T-helper 17 cell (primary cell): ENCODE measurements around the gene KCTD19. TPM values are rescaled to one million over a fixed set of nuclear protein-coding genes. Genes with fewer than 3 reads are reported as not detected.
"Not testable (repeated sequence)": the region's sequence is repeated elsewhere in the genome, so short reads cannot be mapped to it uniquely, and the experiment has no call there.

Experiments
- ATAC-seq: fragments of 150-1000 bp; cut with Tn5 transposase; 2 replicates; pipeline ENCODE4 v1.10.0; 2021; ENCODE audit warnings: mild to moderate bottlenecking, moderate library complexity
- DNase-seq, 3 donors: peaks; one replicate each; pipeline versions ENCODE4 v3.0.0 to v3.0.0-alpha.2; 2020 to 2021
- H3K9me3 ChIP-seq: one replicate; pipeline ENCODE4 v1.7.0; 2013; ENCODE audit warnings: low read length, mild to moderate bottlenecking; ENCODE audit not compliant: control insufficient read depth, poor library complexity, severe bottlenecking
- H3K27ac Mint-ChIP-seq: one replicate; pipeline ENCODE4 v1.8.0; 2022; ENCODE audit warnings: mild to moderate bottlenecking, moderate library complexity, mixed read lengths
- H3K27me3 Mint-ChIP-seq: one replicate; pipeline ENCODE4 v1.8.0; 2022; ENCODE audit warnings: mixed read lengths
- H3K36me3 Mint-ChIP-seq: one replicate; pipeline ENCODE4 v1.8.0; 2022; ENCODE audit warnings: low read depth, mixed read lengths
- H3K4me1 Mint-ChIP-seq: one replicate; pipeline ENCODE4 v1.8.0; 2022; ENCODE audit warnings: mild to moderate bottlenecking, mixed read lengths
- H3K4me3 Mint-ChIP-seq: one replicate; pipeline ENCODE4 v1.8.0; 2022; ENCODE audit warnings: mild to moderate bottlenecking, moderate library complexity, mixed read lengths
- total RNA-seq, 4 donors: library from RNA in 2 of 4; stranded (reverse) in 2 of 4; gene quantifications; one replicate each; pipeline ENCODE4 v1.2.3 and lab custom pipeline; 2022 to 2026

Gene KCTD19
- total RNA-seq (not detected), total RNA-seq (lab: John Stamatoyannopoulos, UW) (0 to 0.23 reads per million in 2 donors)

DNA sequence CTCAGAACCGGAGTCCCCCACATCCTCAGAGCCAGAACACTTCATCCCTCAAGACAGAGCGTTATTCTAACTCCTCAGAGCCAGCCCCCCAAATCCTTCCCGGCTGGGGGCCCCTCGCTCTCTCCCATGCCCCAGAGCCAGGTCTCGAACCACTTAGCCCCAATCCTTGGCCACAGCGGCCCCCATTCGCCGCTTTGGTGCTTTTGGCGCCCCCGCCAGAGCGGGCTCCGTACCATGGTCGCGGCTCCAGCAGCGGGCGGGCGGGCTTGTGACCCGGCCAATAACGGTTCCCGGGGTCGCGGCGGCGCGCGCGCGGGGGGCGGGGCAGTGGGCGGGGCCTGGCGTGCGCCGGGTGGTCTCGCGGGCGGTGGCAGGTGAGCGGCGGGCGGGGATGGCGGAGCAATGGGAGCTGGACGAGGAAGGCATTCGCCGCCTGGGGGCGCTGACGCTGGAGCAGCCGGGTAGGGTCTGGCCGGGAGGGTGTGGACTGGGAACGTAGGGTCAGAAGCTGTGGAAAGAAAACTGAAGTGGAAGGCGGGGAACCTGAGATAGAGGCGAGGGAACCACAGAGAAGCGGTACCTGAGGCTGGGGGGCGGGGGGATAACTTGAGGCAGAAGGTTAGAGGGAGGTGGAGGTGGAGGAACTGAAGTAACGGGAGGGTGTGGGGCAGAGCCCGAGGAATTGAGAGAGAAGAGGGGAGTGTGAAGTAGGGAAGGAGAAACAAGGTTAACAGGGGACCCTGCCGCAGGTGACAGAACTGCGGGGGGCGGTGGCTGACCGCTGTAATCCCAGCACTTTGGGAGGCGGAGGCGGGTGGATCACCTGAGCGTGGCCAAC is at the start of gene KCTD19, which contains the start of gene LRRC36:
KCTD19 (minus strand) TSS at position 270 of the 838 bp plus-strand sequence; CDS start at position 236, 34 bp downstream.
LRRC36 (plus strand) TSS at position 344 of the 838 bp plus-strand sequence; CDS start at position 392, 48 bp downstream.
- DNase-seq (peak; percentile 10 to 16 (median 13)), ATAC-seq (peak; percentile 61)
- Mint-ChIP-seq H3K4me3 (peak within 1 kb of the TSS; percentile 89), H3K27me3 (peaks cover 33% of the 10 kb centered on the region), H3K4me1 (peaks cover 13% of the 10 kb centered on the region), H3K36me3 (peaks cover 3% of the 10 kb centered on the region), H3K27ac (peak within 1 kb of the TSS; percentile 72)
- no peaks in the 10 kb centered on the region for H3K9me3 ChIP-seq

DNA sequence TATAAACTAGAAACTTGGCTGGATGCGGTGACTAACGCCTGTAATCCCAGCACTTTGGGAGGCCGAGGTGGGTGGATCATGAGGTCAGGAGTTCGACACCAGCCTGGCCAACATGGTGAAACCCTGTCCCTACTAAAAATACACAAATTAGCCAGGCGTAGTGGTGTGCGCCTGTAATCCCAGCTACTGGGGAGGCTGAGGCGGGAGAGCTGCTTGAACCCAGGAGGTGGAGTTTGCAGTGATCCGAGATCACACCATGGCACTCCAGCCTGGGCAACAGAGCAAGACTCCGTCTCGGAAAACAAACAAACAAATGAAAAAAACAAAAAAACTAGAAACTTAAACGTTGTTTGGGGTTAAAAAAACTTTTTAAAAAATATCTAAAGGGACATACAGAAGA is 49.5 kb upstream of the KCTD19 start:
- H3K4me3 Mint-ChIP-seq, H3K36me3 Mint-ChIP-seq, H3K4me1 Mint-ChIP-seq, DNase-seq, H3K27ac Mint-ChIP-seq, H3K9me3 ChIP-seq, ATAC-seq: not testable (repeated sequence)
- H3K27me3 Mint-ChIP-seq, result peaks cover 21% of the 10 kb centered on the region

DNA sequence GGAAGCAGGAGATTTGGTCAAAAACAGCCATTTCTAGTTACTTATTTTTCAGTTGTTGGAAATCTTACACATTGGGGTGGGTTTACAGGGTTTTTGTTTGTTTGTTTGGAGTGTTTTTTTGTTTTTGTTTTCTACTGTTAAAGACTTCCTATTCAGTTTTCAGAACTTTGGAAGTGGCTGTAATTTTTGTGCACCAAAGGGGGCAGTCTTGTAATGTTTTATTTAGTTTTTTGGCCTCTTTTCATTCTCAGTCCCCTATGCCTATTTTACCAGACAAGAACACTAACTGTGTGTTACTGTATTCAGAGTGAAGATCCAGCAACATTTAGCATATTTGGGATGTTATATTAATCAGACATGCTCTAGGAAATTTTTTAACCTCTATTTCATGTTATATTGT is 46.1 kb upstream of the KCTD19 start:
- H3K27me3 Mint-ChIP-seq, result peaks cover 19% of the 10 kb centered on the region
- ATAC-seq (no peak), DNase-seq (no peak)
- no peak overlapping the region for H3K27ac Mint-ChIP-seq
- no peaks in the 10 kb centered on the region for H3K4me1 Mint-ChIP-seq
- no peak overlapping the region for H3K4me3 Mint-ChIP-seq
- no peaks in the 10 kb centered on the region for H3K36me3 Mint-ChIP-seq
- no peaks in the 10 kb centered on the region for H3K9me3 ChIP-seq

DNA sequence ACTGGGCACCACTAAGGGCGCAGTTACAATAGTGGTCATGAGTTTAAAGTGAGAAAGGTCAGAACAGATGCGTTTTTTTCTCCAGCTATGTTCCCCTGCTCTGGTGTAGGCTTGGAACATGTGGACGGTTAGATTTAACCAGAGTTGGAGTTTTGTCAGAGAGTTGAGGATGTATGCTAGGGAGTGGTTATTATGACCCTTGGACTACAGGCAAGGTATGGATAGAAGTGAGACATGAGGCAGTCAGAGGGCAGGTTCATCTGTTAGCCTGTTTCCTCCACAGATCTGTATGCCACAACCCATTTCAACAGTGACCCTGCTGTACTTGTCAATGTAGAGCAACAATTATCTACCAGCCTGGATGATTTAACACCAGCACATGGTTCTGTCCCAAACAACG is 44.1 kb upstream of the KCTD19 start:
- H3K9me3 ChIP-seq, result no peaks in the 10 kb centered on the region
- DNase-seq (no peak), ATAC-seq (no peak)
- no peaks in the 10 kb centered on the region for H3K36me3 Mint-ChIP-seq
- H3K4me1 Mint-ChIP-seq, result peaks cover 2% of the 10 kb centered on the region
- no peak overlapping the region for H3K4me3 Mint-ChIP-seq
- H3K27me3 Mint-ChIP-seq, result peaks cover 12% of the 10 kb centered on the region
- H3K27ac Mint-ChIP-seq, result no peak overlapping the region

DNA sequence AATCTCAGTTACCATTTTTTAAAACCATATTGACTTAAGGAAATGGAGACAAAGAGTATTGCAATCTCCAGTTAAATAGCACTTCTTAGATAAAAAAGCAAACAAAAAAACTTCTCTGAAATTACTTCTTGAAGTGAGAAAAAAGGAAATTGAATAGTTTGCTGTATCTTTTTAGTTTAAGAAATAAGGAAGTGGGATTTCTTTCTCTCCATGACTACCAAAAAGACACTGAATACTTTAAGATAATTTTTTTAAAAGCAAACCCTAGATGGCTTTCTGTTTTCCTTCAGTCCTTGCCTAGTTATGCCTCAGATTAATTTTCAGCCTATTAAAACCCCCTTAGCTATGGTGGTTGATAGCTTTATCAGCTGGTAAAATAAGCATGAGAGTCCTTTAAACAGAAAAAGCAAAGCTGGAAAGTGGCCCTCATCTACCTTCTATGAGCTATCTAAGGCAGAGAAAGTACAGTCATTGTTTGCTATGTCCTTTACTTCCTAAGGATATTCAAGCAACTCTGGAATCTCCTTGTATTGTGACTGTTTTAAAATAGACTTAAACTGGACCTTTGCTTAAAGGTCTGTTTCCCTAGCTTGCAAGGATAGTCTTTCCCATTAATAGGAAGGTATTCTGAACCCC is 38.2 kb upstream of the KCTD19 start:
- ATAC-seq (peak; percentile 20), DNase-seq (no peak)
- H3K4me1 Mint-ChIP-seq, result peaks cover 10% of the 10 kb centered on the region
- H3K36me3 Mint-ChIP-seq, result no peaks in the 10 kb centered on the region
- H3K27ac Mint-ChIP-seq, result no peak overlapping the region
- peaks cover 19% of the 10 kb centered on the region for H3K27me3 Mint-ChIP-seq
- no peaks in the 10 kb centered on the region for H3K9me3 ChIP-seq
- H3K4me3 Mint-ChIP-seq, result peak overlapping the region; percentile 46

DNA sequence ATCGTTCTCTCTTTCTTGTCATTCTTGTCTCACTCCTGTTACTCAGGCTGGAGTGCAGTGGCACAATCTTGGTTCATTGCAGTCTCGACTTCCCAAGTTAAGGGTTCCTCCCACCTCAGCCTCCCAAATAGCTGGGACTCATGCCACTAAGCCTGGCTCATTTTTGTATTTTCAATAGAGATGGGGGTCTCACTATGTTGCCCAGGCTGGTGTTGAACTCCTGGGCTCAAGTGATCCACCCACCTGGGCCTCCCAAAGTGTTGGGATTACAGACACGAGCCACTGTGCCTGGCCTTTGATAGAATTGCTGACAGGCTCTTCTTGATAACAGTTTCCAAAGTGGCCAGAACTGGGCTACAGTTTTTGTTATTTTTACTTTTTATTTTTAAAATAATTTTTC is 34.5 kb upstream of the KCTD19 start:
- H3K4me3 Mint-ChIP-seq, result no peak overlapping the region
- peaks cover 36% of the 10 kb centered on the region for H3K27me3 Mint-ChIP-seq
- no peak for ATAC-seq
- no peaks in the 10 kb centered on the region for H3K9me3 ChIP-seq
- H3K4me1 Mint-ChIP-seq, result peaks cover 15% of the 10 kb centered on the region
- no peak for DNase-seq
- H3K36me3 Mint-ChIP-seq, result peaks cover 8% of the 10 kb centered on the region
- H3K27ac Mint-ChIP-seq, result no peak overlapping the region

DNA sequence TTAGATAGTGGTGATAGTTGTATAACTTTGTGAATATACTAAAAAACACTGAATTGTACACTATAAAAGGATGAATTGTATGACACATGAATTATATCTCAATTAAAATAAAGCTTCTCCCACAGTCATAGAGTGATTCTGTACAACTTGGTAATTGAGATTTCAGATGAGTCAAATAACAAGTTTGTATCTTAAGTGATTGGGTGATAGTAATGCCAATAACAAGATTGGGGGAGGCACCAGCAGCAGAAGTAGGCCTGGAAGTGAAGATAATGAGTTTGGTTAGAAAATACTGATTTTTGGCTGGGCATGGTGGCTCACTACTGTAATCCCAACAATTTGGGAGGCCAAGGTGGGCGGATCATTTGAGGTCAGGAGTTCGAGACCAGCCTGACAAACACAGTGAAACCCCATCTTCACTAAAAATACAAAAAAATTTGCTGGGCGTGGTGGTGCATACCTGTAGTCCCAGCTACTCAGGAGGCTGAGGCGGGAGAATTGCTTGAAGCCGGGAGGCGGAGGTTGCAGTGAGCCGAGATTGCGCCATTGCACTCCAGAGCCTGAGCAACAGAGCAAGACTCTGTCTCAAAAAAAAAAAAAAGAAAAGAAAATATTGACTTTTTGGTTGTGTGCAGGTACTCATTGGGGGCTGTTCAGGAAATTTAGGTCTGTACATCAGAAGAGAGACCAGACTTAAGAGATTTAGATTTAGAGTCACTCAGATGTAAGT is 33.2 kb upstream of the KCTD19 start:
- not testable (repeated sequence) for H3K9me3 ChIP-seq, H3K4me1 Mint-ChIP-seq, H3K36me3 Mint-ChIP-seq, H3K27ac Mint-ChIP-seq, ATAC-seq, H3K4me3 Mint-ChIP-seq, DNase-seq
- peaks cover 43% of the 10 kb centered on the region for H3K27me3 Mint-ChIP-seq

DNA sequence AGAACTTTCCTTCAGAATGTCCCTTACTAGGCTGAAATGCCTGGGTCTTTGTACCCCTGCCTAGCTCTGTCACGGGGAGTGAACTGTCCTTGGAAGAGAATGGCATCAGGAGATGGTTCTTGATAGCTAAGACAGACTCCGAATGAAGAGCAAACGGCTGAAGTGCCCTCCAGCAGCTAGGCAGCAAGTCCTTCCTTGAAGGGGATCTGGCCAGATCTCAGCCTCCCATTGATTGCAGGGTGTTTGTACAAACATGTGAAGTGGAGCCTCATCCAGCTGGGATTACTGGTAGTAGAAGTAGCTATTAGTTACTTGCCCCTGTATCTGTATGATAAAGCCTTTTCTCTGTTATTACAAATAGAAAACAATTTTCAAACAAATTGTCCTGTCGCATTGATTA is 31.0 kb upstream of the KCTD19 start:
- Mint-ChIP-seq H3K27me3 (peaks cover 44% of the 10 kb centered on the region), H3K36me3 (peaks cover 12% of the 10 kb centered on the region), H3K4me1 (peaks cover 5% of the 10 kb centered on the region), H3K4me3 (no peak overlapping the region), H3K27ac (no peak overlapping the region)
- DNase-seq (no peak), ATAC-seq (no peak)
- H3K9me3 ChIP-seq, result no peaks in the 10 kb centered on the region

DNA sequence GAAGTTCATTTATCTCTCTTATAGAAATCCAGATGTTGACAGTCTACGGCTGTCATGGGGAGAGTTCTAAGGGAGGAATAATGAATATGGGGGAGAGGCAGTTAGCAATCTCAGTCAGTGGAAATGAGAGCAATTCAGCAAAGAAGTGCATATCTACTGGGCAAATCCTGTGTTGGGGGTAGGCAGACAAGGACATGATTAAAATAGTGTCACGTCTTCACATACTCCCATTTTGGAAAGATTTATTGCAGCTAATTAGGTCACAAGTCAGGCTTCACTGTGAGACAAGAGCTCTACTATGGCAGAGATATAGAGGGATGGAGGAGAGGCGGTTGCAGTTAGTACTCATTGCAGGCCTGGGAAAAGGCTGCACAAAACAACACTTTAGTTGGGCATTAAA is 29.9 kb upstream of the KCTD19 start:
- peaks cover 5% of the 10 kb centered on the region for H3K4me1 Mint-ChIP-seq
- H3K9me3 ChIP-seq, result no peaks in the 10 kb centered on the region
- no peak for DNase-seq
- ATAC-seq, result no peak
- H3K27me3 Mint-ChIP-seq, result peaks cover 44% of the 10 kb centered on the region
- no peak overlapping the region for H3K27ac Mint-ChIP-seq
- no peak overlapping the region for H3K4me3 Mint-ChIP-seq
- H3K36me3 Mint-ChIP-seq, result peaks cover 12% of the 10 kb centered on the region

DNA sequence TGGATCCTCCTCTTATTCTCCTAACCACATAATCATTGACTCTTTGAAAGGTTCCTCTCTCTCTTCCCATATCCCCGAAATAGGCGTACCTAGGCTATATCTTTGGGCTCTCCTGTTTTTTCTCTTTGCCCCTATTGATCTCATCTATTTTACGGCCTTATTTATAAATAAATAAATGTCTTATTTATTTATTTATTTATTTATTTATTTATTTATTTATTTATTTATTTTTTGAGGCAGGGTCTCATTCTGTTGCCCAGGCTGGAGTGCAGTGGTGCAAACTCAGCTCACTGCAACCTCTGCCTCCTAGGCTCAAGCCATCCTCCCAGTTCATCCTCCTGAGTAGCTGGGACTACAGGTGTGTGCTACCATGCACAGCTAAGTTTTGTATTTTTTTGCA is 25.9 kb upstream of the KCTD19 start:
- H3K27me3 Mint-ChIP-seq, result peaks cover 30% of the 10 kb centered on the region
- DNase-seq, H3K36me3 Mint-ChIP-seq, H3K9me3 ChIP-seq, H3K27ac Mint-ChIP-seq, ATAC-seq, H3K4me1 Mint-ChIP-seq, H3K4me3 Mint-ChIP-seq: not testable (repeated sequence)

DNA sequence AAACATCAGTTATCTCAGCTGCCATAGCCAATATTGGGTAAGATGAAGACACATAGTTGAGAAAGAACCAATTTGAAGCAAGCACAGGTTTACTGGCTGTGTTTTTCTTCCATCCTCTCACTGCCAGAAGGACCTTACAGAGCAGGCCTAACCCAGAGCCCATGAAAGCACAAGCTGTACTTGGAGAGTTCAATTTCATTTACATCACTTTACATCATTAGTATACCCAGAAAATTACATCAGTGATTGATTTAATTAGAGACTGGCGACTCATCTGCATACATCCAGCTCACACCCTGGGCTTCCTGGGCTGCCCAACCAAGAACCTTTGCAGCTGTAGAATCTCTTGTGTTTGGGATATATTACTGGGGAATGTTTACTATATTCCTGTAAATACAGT is 23.8 kb upstream of the KCTD19 start:
- Mint-ChIP-seq H3K4me3 (no peak overlapping the region), H3K4me1 (no peaks in the 10 kb centered on the region), H3K27ac (no peak overlapping the region), H3K27me3 (peaks cover 23% of the 10 kb centered on the region), H3K36me3 (peaks cover 2% of the 10 kb centered on the region)
- H3K9me3 ChIP-seq, result no peaks in the 10 kb centered on the region
- ATAC-seq, result no peak
- DNase-seq, result no peak

DNA sequence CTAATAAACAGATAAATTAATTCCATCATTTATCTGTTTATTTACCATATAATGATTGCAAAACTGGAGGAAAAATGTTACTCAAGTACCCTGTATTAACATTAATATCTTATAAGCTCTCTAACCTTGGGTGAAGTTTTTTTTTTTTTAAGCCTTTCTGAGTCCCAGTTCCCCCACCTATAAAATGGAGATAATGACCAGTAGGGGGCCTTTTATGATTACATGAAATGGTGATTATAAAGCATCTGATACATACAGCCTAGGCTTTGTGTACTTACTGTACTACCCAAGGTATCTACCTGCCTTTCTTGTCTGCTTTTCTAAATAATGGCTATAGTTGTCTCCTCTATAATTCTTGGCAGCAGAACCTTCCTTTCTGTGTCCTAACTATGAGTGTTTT is 22.6 kb upstream of the KCTD19 start:
- H3K36me3 Mint-ChIP-seq, result peaks cover 2% of the 10 kb centered on the region
- no peak overlapping the region for H3K4me3 Mint-ChIP-seq
- no peaks in the 10 kb centered on the region for H3K9me3 ChIP-seq
- ATAC-seq, result peak; percentile 44
- H3K27me3 Mint-ChIP-seq, result peaks cover 22% of the 10 kb centered on the region
- H3K27ac Mint-ChIP-seq, result no peak overlapping the region
- no peak for DNase-seq
- H3K4me1 Mint-ChIP-seq, result no peaks in the 10 kb centered on the region

DNA sequence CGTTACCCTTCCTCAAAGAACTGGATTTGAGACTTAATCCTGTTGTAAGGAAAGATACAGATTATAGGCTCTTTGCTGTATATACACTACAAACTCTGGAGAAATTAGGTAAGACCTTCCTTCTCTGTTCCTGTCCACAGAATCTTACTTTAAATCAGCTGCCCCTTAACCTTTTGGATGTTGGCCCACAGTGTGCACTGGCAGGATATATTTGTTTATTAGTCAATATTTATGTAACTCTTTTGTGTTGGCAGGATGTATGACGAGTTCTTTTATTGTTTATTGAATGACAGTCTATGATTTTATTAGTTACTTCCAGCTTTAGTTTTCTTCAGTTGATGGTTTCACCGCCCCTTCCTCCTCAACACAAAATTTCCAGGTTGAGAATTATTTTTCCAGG is 19.8 kb upstream of the KCTD19 start:
- peaks cover 18% of the 10 kb centered on the region for H3K27me3 Mint-ChIP-seq
- H3K4me3 Mint-ChIP-seq, result no peak overlapping the region
- DNase-seq (no peak), ATAC-seq (no peak)
- H3K36me3 Mint-ChIP-seq, result peaks cover 5% of the 10 kb centered on the region
- no peak overlapping the region for H3K27ac Mint-ChIP-seq
- peaks cover 2% of the 10 kb centered on the region for H3K4me1 Mint-ChIP-seq
- H3K9me3 ChIP-seq, result no peaks in the 10 kb centered on the region
